HG03175 (cell line): Measurements from ENCODE around the gene ITGB8.

Experiments
- ATAC-seq: cut with Tn5 transposase; IDR thresholded peaks from one replicate; pipeline ENCODE4 v1.9.1; 2021; ENCODE audit warnings: mild to moderate bottlenecking, moderate library complexity; ENCODE audit not compliant: unreplicated experiment

Gene ITGB8

GRCh38 chr7:20307119-20307518, 23.6 kb upstream of the ITGB8 start:
- ATAC-seq: peak; percentile 88

GRCh38 chr7:20307901-20308300, 22.8 kb upstream of the ITGB8 start:
- ATAC-seq: no peak

- no peak for ATAC-seq
Measured at GRCh38 chr7:20310301-20310700, 20.4 kb upstream of the ITGB8 start.

- peak; percentile 48 for ATAC-seq
Measured at GRCh38 chr7:20310963-20311742, 19.5 kb upstream of the ITGB8 start.

- ATAC-seq: no peak
Measured at GRCh38 chr7:20311743-20312042, 19.0 kb upstream of the ITGB8 start.

GRCh38 chr7:20312562-20312961, 18.1 kb upstream of the ITGB8 start:
- no peak for ATAC-seq

GRCh38 chr7:20313626-20314025, 17.1 kb upstream of the ITGB8 start:
- no peak for ATAC-seq

GRCh38 chr7:20314198-20314597, 16.5 kb upstream of the ITGB8 start:
- no peak for ATAC-seq

- no peak for ATAC-seq
Measured at GRCh38 chr7:20316706-20317105, 14.0 kb upstream of the ITGB8 start.

- ATAC-seq: no peak
Measured at GRCh38 chr7:20317413-20317812, 13.3 kb upstream of the ITGB8 start.

- ATAC-seq: no peak
Measured at GRCh38 chr7:20318933-20319332, 11.8 kb upstream of the ITGB8 start.

- ATAC-seq: no peak
Measured at GRCh38 chr7:20320322-20320721, 10.4 kb upstream of the ITGB8 start.

- ATAC-seq: no peak
Measured at GRCh38 chr7:20320786-20321185, 9.9 kb upstream of the ITGB8 start.

- ATAC-seq: no peak
Measured at GRCh38 chr7:20323595-20323994, 7.1 kb upstream of the ITGB8 start.

GRCh38 chr7:20326342-20326741, 4.4 kb upstream of the ITGB8 start:
- no peak for ATAC-seq

- ATAC-seq: no peak
Measured at GRCh38 chr7:20327055-20327454, 3.6 kb upstream of the ITGB8 start.

- ATAC-seq: no peak
Measured at GRCh38 chr7:20328027-20328426, 2.7 kb upstream of the ITGB8 start.

GRCh38 chr7:20328692-20329091, 2.0 kb upstream of the ITGB8 start:
- no peak for ATAC-seq

GRCh38 chr7:20329389-20330238, 1.1 kb upstream of the ITGB8 start:
- ATAC-seq: peak; percentile 36

GRCh38 chr7:20330928-20331909, 519 bp downstream of the ITGB8 start:
- peak; percentile 37 for ATAC-seq
